A549 treated with AZD9567 at 1 μM for 4 hours (cell line): ENCODE data around the gene TXNDC5. TPM values are rescaled to one million over a fixed set of nuclear protein-coding genes. Genes with fewer than 3 reads are reported as not detected.

ENCODE experiments used
- total RNA-seq: library from RNA; stranded (reverse); fragments of 200-300 nt; extraction: Qiagen RNA extraction; gene quantifications from 5 replicates; pipeline ENCODE4 v1.2.3, GENCODE V29; 2022; ENCODE audit not compliant: insufficient read depth

TXNDC5 gene
- 133 to 146 TPM (median 135 TPM) in 5 replicates for total RNA-seq

DNA sequence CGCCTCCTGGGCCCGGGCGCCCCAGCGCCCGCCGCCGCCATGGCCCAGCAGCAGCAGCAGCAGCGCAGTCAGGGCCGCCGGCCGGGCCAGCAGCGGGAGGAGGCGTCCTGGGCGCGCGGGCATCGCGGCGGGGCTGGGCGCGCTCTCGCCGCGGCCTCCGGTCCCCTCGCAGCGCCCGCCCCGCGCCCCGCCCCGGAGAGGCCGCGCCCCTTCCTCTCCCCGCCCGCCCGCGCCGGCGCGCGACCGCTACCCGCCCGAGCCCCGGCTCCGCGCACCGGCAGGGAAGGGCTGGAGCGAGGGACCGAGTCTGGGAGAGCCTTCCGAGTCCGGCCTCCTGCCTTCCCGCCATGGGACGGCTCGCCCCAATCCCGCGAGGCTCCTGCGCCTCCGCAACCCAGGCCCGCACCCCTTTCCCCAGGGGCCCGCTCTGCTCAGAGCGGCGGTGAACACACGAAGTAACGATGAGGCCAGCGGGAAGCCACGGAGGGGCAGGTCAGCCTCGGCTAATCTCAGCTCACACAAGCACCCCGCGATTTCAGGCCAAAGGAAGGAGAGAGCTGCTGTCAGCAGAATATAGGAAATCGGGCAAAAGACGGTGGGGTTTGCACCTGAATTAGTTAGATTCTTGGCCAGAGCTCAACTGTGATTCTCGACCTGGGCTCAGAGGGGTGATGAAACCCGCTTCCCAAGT, at the start of gene TXNDC5:
Gene TXNDC5, minus strand, starts transcription at position 135 of the 691 bp plus-strand sequence. Its CDS starts 12 bp downstream, at position 123.

Other genes with a start within 250 kb of the TXNDC5 start
- gene BMP6, start 184.7 kb downstream of the TXNDC5 start, total RNA-seq, result 13.5 to 27.7 TPM (median 18.5 TPM) in 5 replicates
- gene BLOC1S5, start 153.6 kb upstream of the TXNDC5 start, total RNA-seq, result 6.2 to 8.0 TPM (median 7.3 TPM) in 5 replicates
- gene EEF1E1, start 191.8 kb upstream of the TXNDC5 start, total RNA-seq, result 57.9 to 109 TPM (median 61.5 TPM) in 5 replicates